CMK (cell line): ENCODE data around the gene OR5T1.

ENCODE experiments used
- DNase-seq: peaks from one replicate; pipeline ENCODE4 v3.0.0-alpha.2; 2010; ENCODE audit warnings: low read depth

Gene OR5T1

GRCh38 chr11:56273854-56274253, at the start of gene OR5T1:
TSS of gene OR5T1 (plus strand) at chr11:56274154. CDS start at chr11:56275639, 1,485 bp downstream.
- DNase-seq = no peak

GRCh38 chr11:56234155-56234554, 39.8 kb upstream of the OR5T1 start, which contains the start of gene OR5T2:
TSS of gene OR5T2 (minus strand) at chr11:56234255. CDS start at chr11:56233062, 1,193 bp downstream.
- DNase-seq = no peak

GRCh38 chr11:56251954-56252353, 22.0 kb upstream of the OR5T1 start, which contains the start of gene OR5T3:
TSS of gene OR5T3 (plus strand) at chr11:56252254. CDS start at chr11:56252254, 0 bp downstream.
- DNase-seq = no peak

GRCh38 chr11:56271092-56271491, 2.9 kb upstream of the OR5T1 start:
- no peak for DNase-seq

GRCh38 chr11:56292154-56292553, 18.2 kb downstream of the OR5T1 start, which contains the start of gene OR8H1:
TSS of gene OR8H1 (minus strand) at chr11:56292254. CDS start at chr11:56291062, 1,192 bp downstream.
- DNase-seq = no peak

- no peak for DNase-seq
Observed at GRCh38 chr11:56296898-56297297, 22.9 kb downstream of the OR5T1 start.

GRCh38 chr11:56307836-56308235, 33.9 kb downstream of the OR5T1 start:
- DNase-seq = no peak

GRCh38 chr11:56314844-56315243, 40.9 kb downstream of the OR5T1 start, which contains the start of gene OR8K3:
TSS of gene OR8K3 (plus strand) at chr11:56315144. CDS start at chr11:56318307, 3,163 bp downstream.
- DNase-seq = no peak
